Measurements from ENCODE around the gene ADRA1B.

The ADRA1B gene

GRCh38 chr5:160021831-160022446 lies 105.7 kb downstream of the ADRA1B start:
- no peak for DNase-seq
